BLaER1 (cell line): Measurements from ENCODE around the gene CDH15.

Experiments used
- H3K27ac ChIP-seq: shearing (Covaris generic); formaldehyde crosslinking; 2 replicates; pipeline ENCODE4 v1.8.1; 2022
- H3K27me3 ChIP-seq: shearing (Covaris generic); formaldehyde crosslinking; 2 replicates; pipeline ENCODE4 v1.8.1; 2022
- H3K36me3 ChIP-seq: shearing (Covaris generic); formaldehyde crosslinking; 2 replicates; pipeline ENCODE4 v1.8.1; 2022
- H3K4me1 ChIP-seq: shearing (Covaris generic); formaldehyde crosslinking; 2 replicates; pipeline ENCODE4 v1.8.1; 2022
- H3K4me2 ChIP-seq: shearing (Covaris generic); formaldehyde crosslinking; 2 replicates; pipeline ENCODE4 v1.8.1; 2022
- H3K4me3 ChIP-seq: shearing (Covaris generic); formaldehyde crosslinking; 2 replicates; pipeline ENCODE4 v1.8.1; 2022
- H3K9ac ChIP-seq: shearing (Covaris generic); formaldehyde crosslinking; 2 replicates; pipeline ENCODE4 v1.8.1; 2022
- H3K9me3 ChIP-seq: shearing (Covaris generic); formaldehyde crosslinking; 2 replicates; pipeline ENCODE4 v1.8.1; 2022
- H4K20me1 ChIP-seq: shearing (Covaris generic); formaldehyde crosslinking; 2 replicates; pipeline ENCODE4 v1.8.1; 2022
- Cebpa-rat ChIP-seq: shearing (Covaris generic); IDR thresholded peaks from 2 replicates; pipeline ENCODE4 v1.8.1; 2022

The CDH15 gene

DNA sequence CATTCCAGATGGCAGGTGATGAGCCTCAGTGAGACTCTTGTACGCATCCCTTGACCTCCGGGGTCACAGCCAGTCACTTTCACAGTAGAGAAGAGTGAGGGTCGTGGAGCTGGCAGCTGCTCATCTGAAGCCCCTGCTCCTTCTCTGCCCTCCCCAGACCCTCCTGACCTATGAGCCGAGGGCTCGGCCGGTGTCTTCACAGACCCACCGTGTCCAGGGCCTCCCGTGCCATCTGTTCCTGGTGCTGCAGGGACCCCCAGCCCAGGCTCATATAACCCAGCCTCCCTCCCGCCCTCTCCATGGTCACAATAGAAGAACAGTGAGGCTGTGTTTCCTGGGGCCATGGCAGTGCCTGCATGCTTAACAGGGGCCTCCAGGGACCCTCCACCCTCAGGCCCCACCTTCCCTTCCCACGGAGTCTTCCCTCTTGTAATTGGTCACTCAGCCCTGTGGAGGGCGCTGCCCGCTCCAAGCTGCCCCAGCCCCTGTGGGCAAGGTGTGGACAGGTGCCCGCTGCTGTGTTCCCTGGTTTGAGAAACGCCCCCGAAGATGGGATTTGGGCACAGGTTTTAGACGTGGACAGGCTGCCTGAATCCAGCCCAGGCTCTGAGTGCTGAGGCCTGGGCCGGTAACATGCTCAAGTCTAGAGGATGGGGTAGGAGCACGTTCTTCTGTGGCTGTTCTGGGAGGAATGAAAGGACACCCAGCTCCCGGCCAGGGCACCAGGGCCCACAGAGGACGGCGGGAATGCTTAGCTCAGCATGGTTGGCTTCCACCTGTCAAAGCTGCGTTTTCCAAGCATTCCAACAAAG is 39.1 kb upstream of the CDH15 start:
- Histone ChIP-seq H3K9me3 (peaks cover 26% of the 10 kb centered on the region), H3K36me3 (peaks cover 94% of the 10 kb centered on the region)

DNA sequence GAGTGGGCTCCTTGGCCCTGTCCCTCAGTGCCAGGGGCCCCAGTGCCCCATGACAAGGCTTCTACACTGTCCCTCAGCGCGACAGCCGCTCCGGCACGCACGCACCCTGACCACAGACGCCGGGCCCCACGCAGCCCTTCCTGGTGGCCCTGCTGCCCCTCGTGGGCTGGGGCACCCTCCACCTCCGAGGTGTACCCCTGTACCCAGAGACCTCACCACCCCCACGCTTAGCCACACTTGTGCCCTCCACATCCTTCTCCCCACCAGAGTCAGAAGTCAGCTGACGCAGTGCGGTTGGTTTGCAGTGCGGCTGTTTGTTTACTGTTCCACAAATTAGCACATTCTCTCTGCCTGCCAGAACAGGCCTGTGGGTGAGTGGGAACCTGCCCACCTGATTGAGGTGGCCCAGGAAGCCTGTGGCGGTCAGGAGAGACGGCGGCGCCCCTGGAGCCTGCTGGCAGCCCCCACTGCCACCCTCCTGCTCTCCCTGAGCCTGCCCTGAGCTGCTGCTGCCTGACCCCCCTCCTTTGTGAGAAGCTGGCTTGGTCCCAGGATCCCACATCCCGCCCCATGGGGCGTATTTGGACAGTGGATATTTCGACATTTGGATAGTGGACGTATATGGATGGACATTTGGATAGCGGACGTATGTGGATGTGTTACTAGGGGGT is 38.0 kb upstream of the CDH15 start:
- no peak overlapping the region for H3K4me2 ChIP-seq
- H3K9me3 ChIP-seq: peaks cover 22% of the 10 kb centered on the region
- H3K27me3 ChIP-seq: no peaks in the 10 kb centered on the region
- 0 out of 2 replicates have a peak, but pooled peaks cover 7% of the 10 kb centered on the region for H3K4me1 ChIP-seq
- peaks cover 99% of the 10 kb centered on the region for H3K36me3 ChIP-seq
- H3K4me3 ChIP-seq: no peak overlapping the region
- TF ChIP-seq Cebpa-rat: no peak
- H4K20me1 ChIP-seq: peaks cover 18% of the 10 kb centered on the region; the same call in 1 of the 2 replicates
- H3K9ac ChIP-seq: no peak overlapping the region
- no peak overlapping the region for H3K27ac ChIP-seq

More for the DNA sequence above, 39.1 kb upstream of the CDH15 start:
- H3K9ac ChIP-seq: no peak overlapping the region
- 0 out of 2 replicates have a peak, but pooled peaks cover 7% of the 10 kb centered on the region for H3K4me1 ChIP-seq
- no peaks in the 10 kb centered on the region for H3K27me3 ChIP-seq
- H3K4me2 ChIP-seq: no peak overlapping the region; the same call in 1 of the 2 replicates
- peak overlapping the region; percentile 31; the same call in 1 of the 2 replicates for H3K27ac ChIP-seq
- no peak for TF ChIP-seq Cebpa-rat
- H3K4me3 ChIP-seq: no peak overlapping the region
- H4K20me1 ChIP-seq: peaks cover 9% of the 10 kb centered on the region; the same call in 1 of the 2 replicates

DNA sequence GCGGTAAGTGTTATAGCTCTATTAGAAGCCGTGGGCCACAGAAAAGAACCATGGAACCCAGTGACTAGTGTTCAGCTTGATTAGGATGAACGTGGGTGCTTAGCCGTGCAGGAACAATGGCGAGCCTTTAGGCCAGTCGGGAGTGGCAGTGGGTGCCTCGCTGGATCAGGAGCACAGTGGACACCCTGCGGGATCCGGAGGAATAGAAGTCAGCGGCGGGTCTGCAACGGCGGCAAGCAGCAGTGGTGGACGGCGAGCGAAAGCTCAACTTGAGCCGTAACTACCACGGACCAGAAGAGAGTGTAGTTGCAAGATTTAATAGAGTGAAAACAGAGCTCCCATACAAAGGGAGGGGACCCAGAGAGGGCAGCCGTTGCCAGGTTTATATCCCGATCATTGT is 37.3 kb upstream of the CDH15 start:
- no peak overlapping the region for H3K4me3 ChIP-seq
- TF ChIP-seq Cebpa-rat: no peak
- H3K9me3 ChIP-seq: peaks cover 15% of the 10 kb centered on the region
- no peak overlapping the region for H3K27ac ChIP-seq
- peaks cover 24% of the 10 kb centered on the region; the same call in 1 of the 2 replicates for H4K20me1 ChIP-seq
- H3K27me3 ChIP-seq: no peaks in the 10 kb centered on the region
- H3K9ac ChIP-seq: no peak overlapping the region
- 0 out of 2 replicates have a peak, but pooled peaks cover 7% of the 10 kb centered on the region for H3K4me1 ChIP-seq
- peaks cover 99% of the 10 kb centered on the region for H3K36me3 ChIP-seq
- no peak overlapping the region for H3K4me2 ChIP-seq

DNA sequence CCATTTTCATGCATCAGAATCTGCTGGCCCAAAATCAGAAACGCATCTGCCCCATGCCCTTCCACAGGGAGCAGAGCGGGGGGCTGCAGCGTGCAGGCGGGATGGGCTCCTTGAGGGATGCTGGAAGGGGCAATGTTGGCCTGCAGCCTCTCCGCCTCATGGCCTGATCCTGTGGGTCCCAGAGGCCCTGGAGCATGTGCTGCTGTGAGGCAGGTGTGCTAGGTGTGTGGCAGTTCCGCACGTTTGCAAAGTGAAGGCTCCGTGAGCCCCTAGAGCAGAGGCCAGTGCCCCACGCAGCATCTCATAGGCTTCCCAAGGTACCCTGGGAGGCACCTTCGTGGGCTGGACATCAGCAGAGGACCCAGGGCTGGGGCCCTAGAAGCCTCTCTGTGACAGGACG is 36.4 kb upstream of the CDH15 start:
- Histone ChIP-seq H3K4me1 (0 out of 2 replicates have a peak, but pooled peaks cover 7% of the 10 kb centered on the region), H3K27ac (no peak overlapping the region), H3K9me3 (peaks cover 6% of the 10 kb centered on the region), H3K4me2 (no peak overlapping the region), H4K20me1 (peaks cover 24% of the 10 kb centered on the region; the same call in 1 of the 2 replicates), H3K4me3 (no peak overlapping the region), H3K27me3 (no peaks in the 10 kb centered on the region), H3K9ac (no peak overlapping the region), H3K36me3 (peaks cover 98% of the 10 kb centered on the region)
- TF ChIP-seq Cebpa-rat: no peak

DNA sequence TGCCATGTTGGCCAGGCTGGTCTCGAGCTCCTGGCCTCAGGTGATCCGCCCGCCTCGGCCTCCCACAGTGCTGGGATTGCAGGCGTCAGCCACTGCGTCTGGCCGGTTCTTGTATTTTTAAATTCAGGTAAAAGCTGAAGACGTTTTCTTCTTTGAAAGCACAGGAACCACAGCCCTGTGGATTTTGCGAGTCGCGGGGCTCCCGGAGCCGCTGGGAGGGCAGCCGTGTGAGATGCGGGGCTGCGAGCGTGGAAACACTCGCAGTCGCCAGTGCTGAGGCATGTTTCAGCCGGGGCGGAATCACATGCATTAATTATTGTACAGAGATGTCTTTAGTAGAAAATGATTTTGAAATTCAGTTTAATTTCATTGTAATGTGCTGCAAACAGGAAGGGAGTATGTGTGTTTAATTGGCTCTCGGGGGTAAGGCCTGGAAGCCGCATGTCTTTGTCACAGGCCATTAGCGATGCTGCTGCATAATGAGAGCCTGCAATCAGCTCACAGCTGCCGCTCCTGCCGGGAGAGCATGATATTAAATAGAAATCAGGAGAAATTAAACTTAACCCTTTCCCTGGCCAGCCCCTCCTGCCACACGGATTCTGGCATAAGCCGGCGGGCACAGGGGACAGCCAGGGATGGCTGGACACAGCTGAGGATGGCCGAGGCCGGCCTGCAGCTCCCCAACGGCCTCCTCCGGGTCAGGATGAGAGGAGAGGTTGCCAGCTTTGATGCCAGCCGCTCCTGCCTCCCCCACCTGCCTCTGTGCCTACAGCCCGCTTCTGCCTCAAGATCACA is 35.4 kb upstream of the CDH15 start:
- H3K9me3 ChIP-seq: no peaks in the 10 kb centered on the region
- no peak overlapping the region for H3K4me2 ChIP-seq
- H3K36me3 ChIP-seq: peaks cover 99% of the 10 kb centered on the region
- no peak overlapping the region for H3K4me3 ChIP-seq
- H3K27me3 ChIP-seq: no peaks in the 10 kb centered on the region
- TF ChIP-seq Cebpa-rat: no peak
- no peak overlapping the region for H3K9ac ChIP-seq
- no peak overlapping the region for H3K27ac ChIP-seq
- H4K20me1 ChIP-seq: peaks cover 24% of the 10 kb centered on the region; the same call in 1 of the 2 replicates
- H3K4me1 ChIP-seq: 0 out of 2 replicates have a peak, but pooled peaks cover 7% of the 10 kb centered on the region

DNA sequence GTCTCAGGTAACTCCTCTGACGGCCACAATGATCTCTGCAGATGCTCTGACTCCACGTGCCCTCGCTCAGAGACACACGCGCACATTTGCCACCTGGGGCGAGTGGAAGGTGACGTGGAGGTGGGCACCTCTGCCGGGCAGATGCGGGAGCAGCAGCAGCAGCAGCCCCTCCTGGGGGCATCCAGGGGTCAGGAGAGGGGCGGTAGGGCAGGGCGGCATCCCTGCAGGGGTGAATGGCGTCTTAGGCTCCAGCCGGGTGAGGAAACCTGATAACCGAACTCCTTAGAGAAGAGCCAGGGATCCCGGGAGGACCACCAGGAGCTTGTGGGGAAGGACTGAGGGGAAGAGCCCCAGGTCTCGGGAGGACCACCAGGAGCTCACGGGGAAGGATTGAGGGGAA is 34.6 kb upstream of the CDH15 start:
- Histone ChIP-seq H3K9me3 (no peaks in the 10 kb centered on the region), H3K9ac (no peak overlapping the region), H4K20me1 (peaks cover 26% of the 10 kb centered on the region; the same call in 1 of the 2 replicates), H3K4me3 (no peak overlapping the region), H3K4me2 (no peak overlapping the region), H3K4me1 (0 out of 2 replicates have a peak, but pooled peaks cover 4% of the 10 kb centered on the region), H3K27me3 (no peaks in the 10 kb centered on the region), H3K36me3 (peaks cover 99% of the 10 kb centered on the region), H3K27ac (no peak overlapping the region)
- no peak for TF ChIP-seq Cebpa-rat

DNA sequence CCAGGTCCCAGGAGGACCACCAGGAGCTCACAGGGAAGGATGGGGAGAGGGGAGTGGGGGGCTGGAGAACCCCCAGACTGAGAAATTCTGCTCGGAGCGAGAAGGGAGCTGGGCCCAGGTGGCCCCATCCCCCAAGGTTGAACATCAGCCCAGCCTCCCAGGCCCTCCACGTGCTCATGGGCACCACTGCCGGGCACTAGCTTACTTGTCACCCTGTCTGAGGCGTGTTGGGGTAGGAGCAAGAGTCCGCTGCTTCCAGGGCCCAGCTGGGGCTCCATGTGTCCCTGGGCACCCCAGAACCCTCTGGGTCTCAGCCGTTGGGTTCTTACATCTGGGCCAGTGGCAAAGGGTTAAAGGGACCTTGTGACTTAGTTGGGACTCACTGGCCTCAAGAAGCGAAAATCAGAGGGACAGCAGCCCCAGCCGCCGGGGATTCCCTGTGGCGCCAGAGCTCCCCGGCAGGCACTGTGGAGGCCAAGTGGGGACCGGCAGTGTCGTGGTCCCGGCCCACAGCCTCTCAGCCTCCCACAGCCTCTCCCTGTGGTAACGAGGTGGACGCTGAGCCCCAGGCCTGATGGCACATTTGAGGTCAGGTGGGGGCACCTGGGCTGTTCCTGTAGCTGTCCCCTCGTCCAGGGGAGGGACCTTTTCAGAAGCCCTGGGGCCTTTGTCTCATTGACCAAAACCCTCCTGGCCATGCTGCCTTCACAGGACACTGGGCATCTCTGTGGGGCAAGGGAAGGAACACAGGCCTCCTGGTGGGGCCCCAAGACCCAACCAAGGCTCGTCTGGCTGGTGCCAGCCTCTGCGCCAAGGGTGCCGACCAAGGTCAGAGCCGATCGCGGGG is 33.7 kb upstream of the CDH15 start:
- Histone ChIP-seq H3K9ac (no peak overlapping the region), H3K4me2 (no peak overlapping the region), H3K27ac (0 out of 2 replicates have a peak overlapping the region, but pooled peaks have one; percentile 2), H3K4me3 (no peak overlapping the region), H3K27me3 (no peaks in the 10 kb centered on the region), H3K36me3 (peaks cover 99% of the 10 kb centered on the region), H3K9me3 (no peaks in the 10 kb centered on the region), H4K20me1 (peaks cover 21% of the 10 kb centered on the region; the same call in 1 of the 2 replicates), H3K4me1 (no peaks in the 10 kb centered on the region)
- TF ChIP-seq Cebpa-rat: no peak

DNA sequence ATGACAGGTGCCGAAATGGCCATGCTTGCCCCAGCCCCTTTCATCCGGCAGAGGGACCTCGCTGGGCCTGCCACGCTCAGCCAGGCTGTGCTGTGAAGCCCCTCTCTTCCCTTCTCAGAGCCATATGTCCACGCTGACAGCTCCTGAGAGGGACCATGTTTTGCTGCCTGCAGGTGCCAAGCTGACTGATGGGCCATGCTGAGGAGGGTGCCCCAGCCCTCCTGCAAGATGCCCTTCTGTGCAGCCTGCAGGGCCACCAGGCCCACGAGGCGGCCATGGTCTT is 33.1 kb upstream of the CDH15 start:
- Histone ChIP-seq H3K4me2 (no peak overlapping the region), H4K20me1 (peaks cover 21% of the 10 kb centered on the region; the same call in 1 of the 2 replicates), H3K27me3 (no peaks in the 10 kb centered on the region), H3K9ac (no peak overlapping the region), H3K27ac (0 out of 2 replicates have a peak overlapping the region, but pooled peaks have one; percentile 2), H3K9me3 (no peaks in the 10 kb centered on the region), H3K4me1 (no peaks in the 10 kb centered on the region), H3K4me3 (no peak overlapping the region), H3K36me3 (peaks cover 99% of the 10 kb centered on the region)
- TF ChIP-seq Cebpa-rat: no peak
